Heart right ventricle (tissue), 16 donors: ENCODE data around the gene ANK3. TPM values are rescaled to one million over a fixed set of nuclear protein-coding genes. Genes with fewer than 3 reads are reported as not detected.

Experiments
- ATAC-seq, 8 donors: fragments of 200-7000 bp; cut with Tn5 transposase; one replicate each; pipeline ENCODE4 v1.9.1; 2020; ENCODE audit warnings: mild to moderate bottlenecking in 8 of 8, moderate library complexity in 8 of 8, moderate number of reproducible peaks in 1 of 8
- DNase-seq, 2 donors: peaks; one replicate each; pipeline ENCODE4 v3.0.0-alpha.2; 2020
- H3K27ac ChIP-seq, 10 donors: fragments of 200-600 bp; sonication (generic) in 2 of 10; one replicate each; pipeline versions ENCODE4 v1.5.0 to v1.8.0; 2020 to 2022; ENCODE audit warnings: mild to moderate bottlenecking in 3 of 10
- H3K27me3 ChIP-seq, 7 donors: fragments of 200-600 bp; one replicate each; pipeline ENCODE4 v1.8.0; 2021 to 2022; ENCODE audit warnings: mild to moderate bottlenecking in 2 of 7
- H3K36me3 ChIP-seq, 9 donors: fragments of 200-600 bp; sonication (generic) in 1 of 9; one replicate each; pipeline versions ENCODE4 v1.5.0 to v1.8.0; 2020 to 2022; ENCODE audit warnings: mild to moderate bottlenecking in 2 of 9
- H3K4me1 ChIP-seq, 9 donors: fragments of 200-600 bp; sonication (generic) in 1 of 9; one replicate each; pipeline versions ENCODE4 v1.5.0 to v1.8.0; 2020 to 2022; ENCODE audit warnings: mild to moderate bottlenecking in 4 of 9
- H3K4me3 ChIP-seq, 10 donors: fragments of 200-600 bp; sonication (generic) in 2 of 10; one replicate each; pipeline versions ENCODE4 v1.5.0 to v1.8.0; 2020 to 2022; ENCODE audit warnings: mild to moderate bottlenecking in 7 of 10, moderate library complexity in 2 of 10
- H3K9me3 ChIP-seq, 11 donors: fragments of 200-600 bp in 10 of 11; sonication (generic) in 2 of 11; one replicate each; pipeline versions ENCODE4 v1.5.0 to v1.8.0; 2013 to 2022; ENCODE audit warnings: mild to moderate bottlenecking in 2 of 11, control low read depth in 1 of 11, moderate library complexity in 1 of 11
- WGBS, 2 donors: extraction: QIAGEN DNeasy Blood & Tissue Kit; methylation state at CpG; one replicate each; pipeline ENCODE4 v1.1.7; 2013; ENCODE audit warnings: inconsistent platforms in 1 of 2; 5-methylcytosine and 5-hydroxymethylcytosine counted together
- intact Hi-C, 10 donors: fragments of 100-400 bp; cut with DNase I; formaldehyde crosslinking; loops; one replicate each; pipeline versions ENCODE4 v1.11.1 to v1.14.2; 2022
- polyA plus RNA-seq, 2 donors: library from polyadenylated mRNA; stranded (reverse); fragments of 200-250 nt; gene quantifications; one replicate each; pipeline ENCODE4 v1.2.3, GENCODE V29; 2013
- total RNA-seq, 10 donors: library from RNA; stranded (reverse); fragmentation: NEBNext Ultra II Directional in 3 of 10; extraction: Animal tissue kit (Norgen Biotek cat#: 25700) in 3 of 10; gene quantifications; one replicate each; pipeline versions ENCODE4 v1.2.1 to v1.2.4, GENCODE V29; 2021 to 2023
- TF ChIP-seq, protein P1 (sequence below), 9 donors: fragments of 200-600 bp; sonication (generic) in 2 of 9; IDR thresholded peaks; one replicate each; pipeline versions ENCODE4 v1.5.0 to v1.8.0; 2021 to 2022; ENCODE audit warnings: antibody characterized with exemption in 9 of 9, mild to moderate bottlenecking in 5 of 9, moderate library complexity in 1 of 9
- donor health status: Arrhythmogenic right ventricular cardiomyopathy.
- donor health status: ischemic (EF 13 %, LVEDD 7.1; RV severe dilation, severe dysfunction).
- donor health status: healthy with polysubstance abuse.
- donor health status: DM: no; HTN: yes; CAD: no.
- donor health status: DM: no; HTN: no; CAD: no.
- donor health status: ischemic (EF 25% LVEDD 6.9; RV normal size, moderate dysfunction).
- donor health status: ischemic (EF 25% LVEDD 5.7; RV mildly dilated, moderate dysfunction).
- donor health status: healthy.
- donor health status: DM: yes; HTN: yes; CAD: no.
- donor health status: Ischemic cardiomyopathy.
- donor health status: ischemic (EF 35%, LVEDD 5.7; RV mildly dilated, moderate dysfunction).
- donor health status: nonischemic (EF 11% LVEDD 7.7; RV severe dilation, severe dysfunction).
- donor health status: DM: yes; HTN: yes; CAD: no.
- donor health status: PGD.
- donor health status: ischemic (EF 29% LVEDD 5.4; RV normal size, mild dysfunction).
- donor health status: nonischemic (EF 23%, LVEDD 6.1; RV moderate dilation, normal function).

ANK3 gene
- total and polyA plus RNA-seq, 12 donors: 34.4 to 287 (median 245) TPM

DNA sequence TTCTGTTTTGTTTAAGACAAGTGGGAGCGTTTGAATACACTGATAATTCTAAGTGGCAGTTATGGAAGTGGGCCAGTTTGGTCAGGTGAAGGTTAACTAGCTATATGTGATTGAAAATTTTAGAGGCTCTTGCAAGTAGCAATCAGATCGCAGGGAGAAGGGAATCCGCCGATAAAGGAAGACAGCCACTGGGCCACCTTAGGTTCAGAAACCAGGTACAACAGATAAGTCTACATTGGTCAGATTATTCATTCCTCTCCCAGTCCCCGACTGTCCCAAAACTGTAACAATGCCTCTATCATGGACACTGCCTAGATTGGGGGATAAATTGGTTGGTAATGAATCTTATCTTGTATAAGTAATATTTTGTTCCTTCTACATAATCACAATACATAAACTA, 8.9 kb downstream of the ANK3 start:
- H3K27me3 ChIP-seq: no peaks in the 10 kb centered on the region
- H3K9me3 ChIP-seq: no peaks in the 10 kb centered on the region
- intact Hi-C loops: no loop called here
- H3K4me1 ChIP-seq: peaks cover 0 to 13% (median 8%) of the 10 kb centered on the region in 9 donors
- H3K36me3 ChIP-seq: no peaks in the 10 kb centered on the region
- ATAC-seq (no peak), DNase-seq (no peak)
- TF ChIP-seq, protein P1, sequence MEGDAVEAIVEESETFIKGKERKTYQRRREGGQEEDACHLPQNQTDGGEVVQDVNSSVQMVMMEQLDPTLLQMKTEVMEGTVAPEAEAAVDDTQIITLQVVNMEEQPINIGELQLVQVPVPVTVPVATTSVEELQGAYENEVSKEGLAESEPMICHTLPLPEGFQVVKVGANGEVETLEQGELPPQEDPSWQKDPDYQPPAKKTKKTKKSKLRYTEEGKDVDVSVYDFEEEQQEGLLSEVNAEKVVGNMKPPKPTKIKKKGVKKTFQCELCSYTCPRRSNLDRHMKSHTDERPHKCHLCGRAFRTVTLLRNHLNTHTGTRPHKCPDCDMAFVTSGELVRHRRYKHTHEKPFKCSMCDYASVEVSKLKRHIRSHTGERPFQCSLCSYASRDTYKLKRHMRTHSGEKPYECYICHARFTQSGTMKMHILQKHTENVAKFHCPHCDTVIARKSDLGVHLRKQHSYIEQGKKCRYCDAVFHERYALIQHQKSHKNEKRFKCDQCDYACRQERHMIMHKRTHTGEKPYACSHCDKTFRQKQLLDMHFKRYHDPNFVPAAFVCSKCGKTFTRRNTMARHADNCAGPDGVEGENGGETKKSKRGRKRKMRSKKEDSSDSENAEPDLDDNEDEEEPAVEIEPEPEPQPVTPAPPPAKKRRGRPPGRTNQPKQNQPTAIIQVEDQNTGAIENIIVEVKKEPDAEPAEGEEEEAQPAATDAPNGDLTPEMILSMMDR (IDR thresholded peaks at IDR 0.05): no peak
- WGBS, 2 donors: 88 to 91% methylated on average over 5 of the region's 5 CpGs
- no peak overlapping the region for H3K4me3 ChIP-seq
- no peak overlapping the region for H3K27ac ChIP-seq

GRCh38 chr10:60377955-60378354, 11.7 kb downstream of the ANK3 start:
- no peaks in the 10 kb centered on the region for H3K27me3 ChIP-seq
- no peaks in the 10 kb centered on the region for H3K9me3 ChIP-seq
- intact Hi-C loops: no loop called here
- ATAC-seq: no peak
- no peaks in the 10 kb centered on the region for H3K36me3 ChIP-seq
- H3K4me3 ChIP-seq: no peak overlapping the region
- no peaks in the 10 kb centered on the region for H3K4me1 ChIP-seq
- 83 to 100% methylated on average over 1 of the region's 1 CpG for WGBS, 2 donors
- no peak for DNase-seq
- TF ChIP-seq, protein P1 (IDR thresholded peaks at IDR 0.05): no peak
- no peak overlapping the region for H3K27ac ChIP-seq

DNA sequence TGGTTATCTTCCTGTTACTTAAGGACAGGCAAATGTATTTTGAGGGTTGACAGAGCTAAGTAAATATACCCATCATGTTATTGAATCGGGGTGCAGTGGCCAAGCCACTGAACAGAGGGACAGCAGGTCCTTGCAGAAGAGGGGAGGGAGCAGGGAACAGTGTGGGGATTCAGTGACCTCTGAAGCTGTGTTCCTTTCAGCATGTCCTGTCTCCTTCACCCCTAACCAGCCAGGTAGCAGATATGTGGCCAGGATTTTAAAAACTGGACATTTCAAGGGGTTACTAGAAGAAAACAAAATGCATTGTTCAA, 12.7 kb downstream of the ANK3 start:
- TF ChIP-seq, protein P1 (IDR thresholded peaks at IDR 0.05): no peak
- peak in 1 of 8 donors; percentile 46 for ATAC-seq
- WGBS, 2 donors: 42 to 48% methylated on average over 1 of the region's 1 CpG

GRCh38 chr10:60376221-60377041, 13.2 kb downstream of the ANK3 start:
- DNase-seq (no peak), ATAC-seq (no peak)
- TF ChIP-seq, protein P1 (IDR thresholded peaks at IDR 0.05): no peak
- no peak overlapping the region for H3K27ac ChIP-seq
- no peak overlapping the region for H3K4me3 ChIP-seq
- no peaks in the 10 kb centered on the region for H3K9me3 ChIP-seq
- H3K36me3 ChIP-seq: no peaks in the 10 kb centered on the region
- intact Hi-C loops: no loop called here
- H3K4me1 ChIP-seq: no peaks in the 10 kb centered on the region
- H3K27me3 ChIP-seq: no peaks in the 10 kb centered on the region
- 80 to 82% methylated on average over 6 of the region's 6 CpGs for WGBS, 2 donors

More for the DNA sequence above, 12.7 kb downstream of the ANK3 start:
- no peak overlapping the region for H3K27ac ChIP-seq
- intact Hi-C loops: no loop called here
- no peaks in the 10 kb centered on the region for H3K27me3 ChIP-seq
- H3K4me3 ChIP-seq: no peak overlapping the region
- no peaks in the 10 kb centered on the region for H3K36me3 ChIP-seq
- H3K4me1 ChIP-seq: no peaks in the 10 kb centered on the region
- DNase-seq: no peak
- H3K9me3 ChIP-seq: no peaks in the 10 kb centered on the region
